NCI-H748 treated with DMSO at 0.1 percent for 48 hours (cell line): ENCODE results near the gene TMEFF2.

Source experiments
- DNase-seq: peaks from one replicate; lab custom pipeline; 2025; lab: John Stamatoyannopoulos, UW

The TMEFF2 gene, protein sequence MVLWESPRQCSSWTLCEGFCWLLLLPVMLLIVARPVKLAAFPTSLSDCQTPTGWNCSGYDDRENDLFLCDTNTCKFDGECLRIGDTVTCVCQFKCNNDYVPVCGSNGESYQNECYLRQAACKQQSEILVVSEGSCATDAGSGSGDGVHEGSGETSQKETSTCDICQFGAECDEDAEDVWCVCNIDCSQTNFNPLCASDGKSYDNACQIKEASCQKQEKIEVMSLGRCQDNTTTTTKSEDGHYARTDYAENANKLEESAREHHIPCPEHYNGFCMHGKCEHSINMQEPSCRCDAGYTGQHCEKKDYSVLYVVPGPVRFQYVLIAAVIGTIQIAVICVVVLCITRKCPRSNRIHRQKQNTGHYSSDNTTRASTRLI

DNA sequence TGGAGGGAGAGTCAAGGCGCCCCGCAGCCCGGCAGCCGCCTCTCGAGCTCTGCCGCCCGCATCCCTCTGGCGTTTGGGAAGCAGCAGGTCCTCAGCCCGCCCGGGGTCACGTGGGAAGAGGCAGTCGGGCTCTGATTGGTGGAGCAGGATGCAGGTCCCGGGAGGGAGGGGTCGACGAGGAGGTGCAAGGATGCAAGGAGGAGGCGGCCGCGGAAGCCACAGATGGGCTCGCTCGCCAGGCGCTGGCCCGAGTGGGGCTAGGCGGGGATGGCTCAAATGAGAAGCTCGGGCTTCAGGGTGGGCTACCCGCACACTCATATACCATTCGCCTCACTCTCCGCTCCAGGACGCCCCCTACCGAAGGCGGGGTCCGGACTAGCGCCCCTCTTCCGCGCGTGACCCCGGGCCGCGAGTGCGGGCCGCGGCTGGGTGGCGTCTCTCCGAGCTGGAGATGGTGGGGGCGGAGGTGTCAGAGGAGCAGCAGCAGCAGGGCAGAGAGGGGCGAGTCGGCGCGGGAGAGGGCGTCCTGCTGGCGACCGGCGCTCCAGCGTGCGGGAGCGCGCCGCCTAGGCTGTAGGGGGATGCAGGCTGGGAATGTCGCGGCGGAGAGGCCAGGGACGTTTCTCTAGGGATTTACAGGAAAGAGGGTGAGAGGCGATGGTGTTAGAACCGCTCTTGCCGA lies at the start of gene TMEFF2:
Gene TMEFF2 (minus strand): TSS at position 68 of the 682 bp plus-strand sequence. CDS start 409 bp downstream, outside the sequence.
- DNase-seq = peak; percentile 95

DNA sequence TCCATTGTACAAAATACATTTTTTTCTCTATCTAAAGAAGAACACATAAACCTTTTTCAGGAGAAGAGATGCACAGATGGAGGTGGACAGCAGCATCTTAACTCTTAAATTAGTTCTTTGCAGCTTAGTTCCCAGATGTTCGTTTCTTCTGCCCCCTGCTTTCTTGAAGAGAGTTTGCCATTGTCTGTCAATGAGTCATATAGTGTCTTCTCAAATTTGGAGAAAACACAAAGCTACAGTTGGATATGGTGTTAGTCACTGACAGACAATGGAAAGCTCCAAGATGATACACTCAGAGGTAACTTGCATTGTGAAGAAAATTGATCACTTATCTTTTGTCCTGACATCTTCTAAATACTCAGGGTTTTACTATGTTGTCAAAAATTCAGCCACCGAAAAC lies 48.8 kb upstream of the TMEFF2 start:
- DNase-seq = no peak

DNA sequence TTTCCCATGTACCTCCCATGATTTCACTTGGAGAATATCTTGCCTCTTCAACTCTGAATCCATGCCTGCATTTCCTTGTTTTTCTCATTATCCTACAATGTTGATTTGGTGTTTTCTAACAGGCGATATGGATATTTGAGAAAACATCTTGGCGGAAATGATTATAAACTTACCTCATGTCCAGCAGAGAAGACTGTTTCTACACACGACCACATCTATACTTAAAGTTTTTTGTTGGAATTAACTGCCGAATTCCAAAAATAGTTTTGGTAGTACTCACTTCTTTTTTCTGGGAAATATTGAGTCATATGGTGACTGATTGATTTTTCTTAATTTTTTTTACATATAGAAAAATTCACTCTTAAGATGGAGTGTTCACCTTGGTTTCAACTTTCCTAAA lies 41.4 kb upstream of the TMEFF2 start:
- no peak for DNase-seq

DNA sequence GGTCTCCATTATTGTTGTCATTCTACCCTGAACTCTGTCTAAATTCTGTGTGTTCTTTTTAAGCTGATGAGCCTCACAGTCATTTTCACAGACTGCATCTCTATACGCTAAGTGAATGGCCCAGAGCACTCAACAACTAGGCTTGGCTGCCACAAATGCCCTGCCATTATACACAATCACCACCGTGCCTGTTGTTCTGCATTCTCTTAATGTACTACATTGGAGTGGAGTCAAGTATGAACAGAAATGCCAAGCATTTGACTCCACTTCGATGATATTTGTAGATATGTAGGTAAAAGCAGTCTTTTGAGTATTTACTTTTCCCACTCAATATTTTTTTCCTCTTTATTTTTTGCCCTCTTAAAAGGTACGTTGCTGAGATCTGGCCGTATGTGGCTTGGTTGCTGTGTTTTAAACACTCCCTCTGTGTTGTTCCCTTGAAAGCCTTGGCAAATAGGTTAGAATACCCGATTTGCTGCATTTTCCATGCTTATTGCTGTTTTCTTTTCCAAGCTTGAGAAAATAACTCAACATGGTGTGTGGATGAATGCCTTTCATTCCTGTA lies 36.2 kb upstream of the TMEFF2 start:
- DNase-seq = peak; percentile 83

DNA sequence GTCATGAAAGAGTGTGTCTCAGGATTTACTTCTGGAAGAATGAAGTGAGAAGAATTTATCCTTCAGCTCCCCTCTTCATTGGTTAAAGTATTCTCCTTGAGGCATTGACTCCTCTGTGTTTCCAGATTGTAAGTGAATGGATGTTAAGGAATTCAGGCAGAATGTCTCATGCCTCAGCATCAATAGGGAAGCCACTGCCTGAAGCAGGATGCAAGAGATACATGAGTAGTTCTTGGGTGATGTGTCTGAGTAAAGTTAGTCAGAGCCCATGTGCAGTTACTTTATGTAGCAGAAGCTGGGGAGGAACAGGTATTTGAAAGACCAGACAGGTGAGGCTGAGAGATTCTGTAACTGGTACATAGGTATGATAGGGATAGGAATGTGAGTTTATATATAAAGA lies 34.0 kb upstream of the TMEFF2 start:
- DNase-seq = no peak

DNA sequence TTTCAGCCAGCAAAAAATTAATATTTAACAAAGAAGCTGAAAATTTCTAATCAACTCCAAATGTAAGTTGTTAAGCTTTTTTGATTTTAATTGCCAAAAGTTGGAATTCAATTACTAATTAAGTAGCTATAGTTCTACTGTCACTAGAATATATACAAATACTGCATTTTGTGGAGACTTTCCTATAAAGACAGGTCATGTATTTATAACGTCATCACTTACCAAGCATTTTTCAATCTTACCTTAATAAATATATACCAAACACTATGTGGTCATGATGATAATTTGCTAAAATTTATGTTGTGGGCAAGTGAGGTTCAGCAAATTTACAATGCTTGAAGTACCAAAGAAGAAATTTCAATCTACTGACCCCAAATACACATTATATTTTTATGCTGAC lies 24.2 kb upstream of the TMEFF2 start:
- DNase-seq = no peak

DNA sequence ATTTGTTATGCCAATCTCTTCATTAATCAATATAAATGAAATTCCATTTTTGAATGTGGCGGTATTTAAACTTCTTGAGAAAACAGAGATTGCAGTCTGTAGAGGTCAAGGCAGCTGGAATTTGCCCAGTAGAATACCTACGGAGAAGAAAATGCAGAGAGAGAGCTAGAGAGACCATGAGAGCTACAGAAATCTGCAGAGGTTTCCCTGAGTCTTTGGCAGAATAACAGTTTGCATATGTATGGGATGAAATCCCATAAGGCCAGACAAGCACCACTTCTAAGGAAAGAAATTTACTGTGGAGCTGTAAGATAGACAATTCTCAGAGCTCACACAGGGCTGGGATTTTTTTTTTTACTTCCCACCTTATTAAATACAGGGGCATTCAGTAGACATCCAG lies 23.6 kb upstream of the TMEFF2 start:
- no peak for DNase-seq

DNA sequence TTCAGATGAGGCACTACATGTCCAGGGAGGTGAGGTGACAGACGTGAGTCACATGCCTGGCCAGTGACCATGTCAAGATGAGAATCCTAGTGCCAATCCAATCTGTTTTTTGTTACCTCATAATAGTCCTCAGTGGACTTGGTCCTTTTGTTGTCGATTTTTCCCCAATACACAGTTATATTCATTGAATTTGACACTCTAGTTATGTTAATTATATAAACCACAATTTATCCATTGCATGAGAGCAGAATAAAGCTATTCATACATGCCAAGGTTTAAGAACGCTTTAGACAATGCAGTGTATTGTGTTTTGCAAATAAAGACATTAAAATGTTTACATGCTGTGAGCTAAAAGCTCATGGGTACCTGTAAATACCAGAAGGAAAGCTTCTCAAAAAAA lies 21.6 kb upstream of the TMEFF2 start:
- no peak for DNase-seq

DNA sequence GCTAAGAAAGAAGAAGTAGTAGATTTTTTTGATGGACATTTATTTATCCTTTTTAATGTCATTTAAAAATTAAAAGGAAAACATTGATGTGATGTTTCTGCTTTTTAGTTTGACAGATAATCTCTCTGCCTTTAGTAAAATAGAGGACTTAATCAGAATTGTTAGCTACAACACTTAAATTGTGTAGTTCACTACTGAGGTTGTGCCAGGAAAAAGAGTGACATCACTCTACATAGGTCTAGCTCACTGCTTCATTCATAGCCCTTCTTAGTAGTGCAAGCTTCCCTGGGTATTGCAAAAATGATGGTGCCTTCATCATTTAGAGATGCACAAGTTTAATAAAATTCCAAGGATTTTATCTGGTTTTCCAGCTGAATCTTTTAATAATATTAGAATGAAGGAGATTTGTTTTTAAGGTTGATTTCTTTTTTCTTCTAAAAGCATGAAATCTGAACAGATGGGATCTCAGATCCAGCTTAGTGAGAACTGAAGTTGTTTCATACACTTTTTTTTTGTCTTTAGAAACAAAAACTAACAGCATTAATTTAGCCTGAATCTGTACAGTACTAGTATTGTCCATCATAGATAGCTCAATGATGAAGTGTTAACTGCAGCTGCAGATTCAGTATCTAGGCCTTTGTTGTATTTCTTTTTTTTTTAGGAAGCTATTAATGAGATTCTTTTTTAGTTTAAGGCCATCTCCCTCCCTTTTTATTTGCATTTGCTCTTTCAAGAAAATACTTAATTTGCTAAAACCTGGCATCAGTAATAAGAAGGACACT lies 20.6 kb upstream of the TMEFF2 start:
- DNase-seq = no peak

DNA sequence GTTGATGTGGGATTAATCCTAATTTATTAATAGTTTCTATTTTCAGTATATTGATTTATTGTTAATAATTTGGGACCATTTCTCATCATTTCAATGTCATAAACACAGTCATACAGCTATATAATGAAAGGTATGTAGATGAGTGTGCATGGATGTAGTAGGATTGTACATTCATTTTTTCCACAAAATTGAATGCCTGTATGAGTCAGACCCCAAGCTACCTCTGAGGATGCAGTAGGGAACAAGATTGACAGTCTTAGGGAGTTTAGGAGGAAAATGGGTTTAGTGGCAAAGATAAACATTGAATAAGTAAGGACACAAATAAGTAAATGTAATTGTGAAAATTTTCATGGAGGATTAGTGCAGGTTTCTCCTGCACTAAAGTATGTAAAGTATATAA lies 14.1 kb upstream of the TMEFF2 start:
- DNase-seq = no peak

DNA sequence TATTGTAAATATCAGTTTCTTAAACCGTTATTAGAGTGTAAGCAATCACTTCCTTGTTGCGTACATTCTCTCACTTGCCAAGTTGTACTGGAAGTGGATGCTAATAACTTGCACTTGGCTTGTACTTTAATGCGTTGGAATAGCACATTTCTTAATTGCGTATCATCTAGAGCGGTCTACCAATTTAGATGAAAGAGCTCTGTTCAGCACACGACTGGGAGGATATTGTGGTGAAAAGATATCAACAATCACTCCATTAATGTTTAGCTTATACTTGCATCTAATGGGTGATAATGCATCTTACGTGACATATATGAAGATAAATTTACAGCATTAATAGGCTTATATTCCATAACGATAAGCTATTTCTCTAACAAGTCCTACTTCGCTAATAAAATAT lies 11.7 kb upstream of the TMEFF2 start:
- no peak for DNase-seq

DNA sequence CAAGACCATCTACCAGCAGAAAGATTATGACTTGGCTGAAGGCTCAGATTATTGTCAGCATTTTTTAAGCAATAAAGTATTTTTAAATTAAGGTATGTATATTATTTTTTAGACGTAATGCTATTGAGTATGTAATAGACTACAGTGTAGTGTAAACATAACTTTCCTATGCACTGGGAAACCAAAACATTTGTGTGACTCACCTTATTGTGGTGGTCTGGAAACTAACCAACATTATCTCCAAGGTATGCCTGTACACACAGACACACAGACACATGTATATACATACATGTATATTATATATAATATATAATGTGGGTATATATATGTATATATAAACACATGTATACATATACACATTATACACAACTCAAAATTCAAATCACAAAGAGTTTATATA lies 9.1 kb upstream of the TMEFF2 start:
- no peak for DNase-seq

DNA sequence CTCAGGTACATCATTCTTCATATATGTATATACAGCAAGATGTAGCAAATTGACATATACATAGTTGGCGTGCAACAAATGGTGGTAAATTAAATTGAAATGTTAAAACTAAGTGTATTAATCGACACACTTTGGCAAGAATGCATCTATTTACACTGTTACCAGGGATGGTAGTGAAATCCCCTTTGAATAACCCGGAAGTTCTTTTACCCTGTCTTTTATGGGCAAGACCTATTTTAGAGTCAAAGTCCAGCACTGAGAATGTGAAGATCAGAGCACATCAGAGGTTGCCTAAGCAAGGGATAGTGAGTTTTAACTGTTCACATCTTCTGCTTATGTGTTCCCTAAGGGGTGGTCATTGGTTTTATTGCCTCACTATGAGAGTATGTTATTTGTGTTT lies 7.6 kb upstream of the TMEFF2 start:
- no peak for DNase-seq

DNA sequence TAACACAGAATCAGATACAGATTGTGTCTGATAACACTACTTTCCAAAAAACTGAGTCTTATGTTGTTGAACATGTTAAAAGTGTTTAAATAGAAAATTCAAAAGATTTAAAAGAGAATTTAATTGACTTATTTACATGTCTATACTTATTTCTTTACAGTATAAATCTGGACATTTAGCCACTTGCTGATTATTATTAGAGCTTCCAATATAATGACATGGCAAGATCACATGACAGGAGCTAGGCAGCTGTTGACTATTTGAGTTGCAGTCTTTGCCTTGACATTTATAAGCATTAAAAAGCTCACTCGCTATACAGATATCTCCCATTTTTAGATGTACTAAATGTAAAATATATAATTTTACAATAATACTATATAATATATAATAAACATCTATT lies 6.4 kb upstream of the TMEFF2 start:
- DNase-seq = no peak

DNA sequence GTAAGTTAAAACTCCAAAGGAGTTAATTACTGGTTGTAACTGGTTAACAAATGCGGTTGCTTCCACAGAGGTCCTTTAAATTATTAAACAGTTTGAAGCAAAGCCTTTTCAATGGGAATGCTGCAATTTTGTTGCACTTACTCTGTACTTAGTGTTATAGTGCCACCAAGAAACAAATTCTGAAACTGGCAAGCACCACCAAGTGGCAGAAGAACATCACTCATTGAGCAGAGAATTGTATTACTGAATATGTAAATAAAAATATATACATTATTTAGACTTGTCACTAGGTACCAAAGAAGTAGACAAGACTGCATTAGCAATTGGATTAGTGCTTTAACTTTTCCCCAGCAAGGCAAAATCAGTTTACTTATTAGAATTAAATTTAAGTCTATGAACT lies 2.6 kb upstream of the TMEFF2 start:
- peak; percentile 28 for DNase-seq

DNA sequence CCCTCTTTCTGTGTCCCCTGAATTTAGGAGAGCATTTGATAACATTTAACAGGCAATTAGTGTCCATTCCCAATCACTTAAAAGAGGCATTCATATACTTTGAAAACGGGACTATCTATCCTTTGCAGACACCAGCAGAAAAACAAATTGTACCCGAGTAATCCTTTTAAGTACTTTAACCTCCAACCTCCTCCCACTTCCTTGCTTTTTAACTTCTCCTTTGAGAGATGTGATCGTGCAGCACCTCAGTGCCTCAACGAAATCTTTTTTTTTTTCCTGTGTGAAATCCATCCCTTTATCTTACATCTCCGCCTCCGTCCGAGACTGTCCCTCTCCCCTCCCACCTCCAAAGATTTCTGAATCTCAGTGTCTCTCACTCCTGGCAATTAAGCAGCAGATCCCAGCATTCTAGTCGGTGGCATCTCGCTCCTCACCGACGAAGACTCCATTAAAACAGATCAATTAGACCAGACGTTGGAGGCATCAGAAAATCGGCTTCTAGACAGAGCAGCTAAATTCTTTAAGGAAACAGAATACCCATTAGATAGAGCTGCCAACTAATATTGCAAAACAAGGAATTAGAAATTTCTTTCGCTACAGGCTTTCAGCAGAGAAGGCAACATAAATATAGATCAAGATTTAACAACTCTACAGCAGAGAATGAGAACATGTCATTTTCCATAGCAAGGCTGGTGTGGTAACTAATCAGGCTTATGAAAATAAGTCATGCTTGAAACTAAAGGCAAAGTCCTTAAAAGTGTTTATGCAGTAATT lies 1.9 kb upstream of the TMEFF2 start:
- DNase-seq = peak; percentile 20

DNA sequence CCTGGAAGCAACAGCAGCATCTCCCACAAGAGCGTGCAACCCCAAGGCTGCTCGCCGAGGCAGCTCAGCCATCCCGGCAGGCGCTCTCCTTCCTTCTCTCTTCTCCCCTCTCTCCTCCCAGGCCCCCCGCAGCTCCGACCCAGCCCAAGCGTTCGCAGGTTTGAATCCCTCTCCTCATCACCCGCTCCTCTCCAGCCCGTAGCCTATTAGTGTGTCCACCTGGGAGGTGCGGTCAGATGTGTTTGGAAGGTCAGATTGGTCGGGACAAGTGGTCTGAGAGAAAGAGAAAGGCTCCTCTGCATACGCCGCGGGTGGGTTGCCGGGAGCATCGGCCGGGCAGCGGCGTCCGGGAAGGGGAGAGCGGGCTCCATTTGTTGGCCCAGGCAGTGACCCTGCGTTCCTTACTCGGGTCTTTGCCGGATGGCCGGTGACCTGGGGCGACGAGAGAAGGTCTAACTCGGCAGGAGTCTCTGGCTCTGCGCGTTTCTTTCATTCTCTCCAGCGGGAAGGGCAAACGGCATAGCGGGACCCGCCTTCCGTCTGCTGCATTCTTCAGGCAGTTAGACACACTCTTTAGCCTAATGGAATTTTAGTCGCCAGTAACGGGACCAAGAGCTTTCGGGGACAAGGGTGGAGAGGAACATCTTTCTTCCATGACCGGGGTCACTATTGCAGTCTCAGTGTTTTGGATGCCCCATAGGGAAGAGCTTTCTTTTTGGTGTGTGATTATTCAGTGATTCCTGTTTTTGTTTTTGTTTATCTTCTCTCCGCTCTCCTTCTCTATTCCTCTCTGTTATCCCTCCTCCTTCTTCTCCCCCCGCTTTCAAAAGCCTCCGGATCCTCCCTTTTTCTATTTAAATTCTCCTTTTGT lies 1.1 kb upstream of the TMEFF2 start:
- peak; percentile 45 for DNase-seq

DNA sequence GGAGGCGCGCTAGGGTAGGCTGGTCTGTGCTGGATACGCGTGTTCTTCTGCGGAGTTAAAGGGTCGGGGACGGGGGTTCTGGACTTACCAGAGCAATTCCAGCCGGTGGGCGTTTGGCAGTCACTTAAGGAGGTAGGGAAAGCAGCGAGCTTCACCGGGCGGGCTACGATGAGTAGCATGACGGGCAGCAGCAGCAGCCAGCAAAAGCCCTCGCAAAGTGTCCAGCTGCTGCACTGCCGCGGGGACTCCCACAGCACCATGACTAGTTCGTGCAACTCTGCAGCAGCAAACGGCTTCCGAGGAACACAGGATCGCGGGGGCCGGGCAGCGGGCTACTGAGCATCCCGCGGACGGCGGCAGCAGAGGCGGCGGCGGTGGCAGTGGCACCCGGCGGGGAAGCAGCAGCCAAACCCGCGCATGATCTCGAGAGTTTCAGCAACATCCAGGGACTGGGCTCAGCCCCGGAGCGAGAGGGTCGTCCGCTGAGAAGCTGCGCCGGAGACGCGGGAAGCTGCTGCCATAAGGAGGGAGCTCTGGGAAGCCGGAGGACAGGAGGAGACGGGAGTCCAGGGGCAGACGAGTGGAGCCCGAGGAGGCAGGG lies 368 bp downstream of the TMEFF2 start:
- DNase-seq = peak; percentile 82

DNA sequence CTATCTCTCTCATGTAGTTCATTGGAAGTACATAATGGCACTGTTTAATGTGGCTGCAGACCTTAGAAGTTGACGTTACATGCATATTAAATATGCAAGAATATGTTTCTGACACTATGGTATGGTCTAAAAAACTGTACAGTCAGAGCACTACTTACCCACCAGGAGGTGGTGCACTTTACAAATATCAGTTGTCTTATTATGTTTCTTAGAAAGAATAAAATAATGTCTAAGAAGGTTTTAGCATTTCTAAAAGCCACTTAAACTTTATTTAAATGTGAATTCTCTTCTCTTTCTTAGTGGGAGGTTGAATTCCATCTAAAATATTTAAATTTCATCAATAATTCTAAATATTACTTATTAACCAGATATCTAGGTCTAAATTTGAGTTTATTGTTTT lies 4.3 kb downstream of the TMEFF2 start:
- DNase-seq = peak; percentile 12

DNA sequence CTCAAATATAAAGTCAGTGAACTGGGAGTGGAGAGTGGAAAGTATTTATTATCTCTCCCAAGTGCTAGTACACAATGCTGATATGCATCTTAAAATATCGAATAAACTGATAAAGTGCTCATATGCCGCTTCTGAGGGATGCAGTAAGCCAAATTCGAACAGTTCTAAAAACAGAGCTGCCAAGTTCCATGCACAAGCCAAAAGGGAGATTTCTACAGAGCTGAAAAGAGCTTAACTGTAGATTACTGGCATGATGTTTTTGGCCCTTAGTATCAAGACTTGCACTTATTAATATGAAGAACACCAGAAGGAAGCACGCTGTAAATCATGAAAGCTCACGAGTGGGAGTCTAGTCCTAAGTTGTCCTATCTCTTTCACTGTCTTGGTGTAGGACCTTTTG lies 7.9 kb downstream of the TMEFF2 start:
- DNase-seq = no peak
